Stimulated activated effector memory CD8-positive, alpha-beta T cell treated with anti-CD3 and anti-CD28 coated beads, Interleukin-12 subunit alpha, Interleukin-12 subunit beta, amount 100 ng/mL, for 72 hours (primary cell): ENCODE results near the gene DLX3.

Source experiments
- ATAC-seq: fragments of 150-1000 bp; cut with Tn5 transposase; 2 replicates; pipeline ENCODE4 v1.10.0; 2021
- DNase-seq, 2 donors: peaks; one replicate each; pipeline ENCODE4 v3.0.0; 2021 to 2022; ENCODE audit warnings: low spot score in 2 of 2
- H3K27ac Mint-ChIP-seq: one replicate; pipeline ENCODE4 v1.8.0; 2022; ENCODE audit warnings: mild to moderate bottlenecking, mixed read lengths
- H3K36me3 Mint-ChIP-seq: one replicate; pipeline ENCODE4 v1.8.0; 2022; ENCODE audit warnings: mild to moderate bottlenecking, mixed read lengths
- H3K4me1 Mint-ChIP-seq: one replicate; pipeline ENCODE4 v1.8.0; 2022; ENCODE audit warnings: mixed read lengths
- H3K4me3 Mint-ChIP-seq: one replicate; pipeline ENCODE4 v1.8.0; 2022; ENCODE audit warnings: mild to moderate bottlenecking, mixed read lengths
- H3K9me3 Mint-ChIP-seq: one replicate; pipeline ENCODE4 v1.8.0; 2022; ENCODE audit warnings: mixed read lengths

DLX3 gene

DNA sequence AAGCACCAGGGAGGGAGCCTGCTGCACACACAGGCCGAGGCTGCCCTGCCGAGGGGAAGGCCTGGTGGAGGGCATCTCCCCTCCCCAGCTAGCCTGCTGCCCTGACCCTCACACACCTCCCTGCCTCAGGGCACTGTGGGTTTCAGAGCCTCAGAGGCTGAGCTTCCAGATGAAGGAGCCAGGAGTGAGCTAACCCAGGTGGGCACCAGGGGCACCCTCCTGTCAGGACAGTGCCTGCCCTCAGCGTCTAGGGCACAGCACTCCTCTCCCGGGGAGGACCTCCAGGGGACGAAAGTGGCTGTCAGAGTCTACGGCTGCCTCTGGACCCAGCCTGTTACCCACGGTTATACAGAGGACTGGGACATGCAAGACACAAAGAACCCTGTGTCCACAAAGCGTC lies 48.8 kb downstream of the DLX3 start:
- no peaks in the 10 kb centered on the region for H3K4me1 Mint-ChIP-seq
- ATAC-seq, result no peak
- no peak overlapping the region for H3K4me3 Mint-ChIP-seq

GRCh38 chr17:49944273-49944870 lies 50.7 kb downstream of the DLX3 start:
- Mint-ChIP-seq H3K27ac (no peak overlapping the region), H3K36me3 (no peaks in the 10 kb centered on the region), H3K4me3 (no peak overlapping the region), H3K4me1 (no peaks in the 10 kb centered on the region), H3K9me3 (no peaks in the 10 kb centered on the region)
- ATAC-seq, result no peak
- no peak for DNase-seq

More for the DNA sequence above, 48.8 kb downstream of the DLX3 start:
- H3K27ac Mint-ChIP-seq, result no peak overlapping the region
- DNase-seq, result no peak
- no peaks in the 10 kb centered on the region for H3K36me3 Mint-ChIP-seq
- no peaks in the 10 kb centered on the region for H3K9me3 Mint-ChIP-seq

- ATAC-seq, result no peak
- Mint-ChIP-seq H3K9me3 (no peaks in the 10 kb centered on the region), H3K36me3 (no peaks in the 10 kb centered on the region), H3K4me1 (no peaks in the 10 kb centered on the region), H3K4me3 (no peak overlapping the region), H3K27ac (no peak overlapping the region)
- no peak for DNase-seq
These were observed 52.1 kb downstream of the DLX3 start for GRCh38 chr17:49942947-49943346.

GRCh38 chr17:49941427-49941826 lies 53.6 kb downstream of the DLX3 start:
- no peak overlapping the region for H3K27ac Mint-ChIP-seq
- H3K36me3 Mint-ChIP-seq, result no peaks in the 10 kb centered on the region
- ATAC-seq, result no peak
- H3K4me3 Mint-ChIP-seq, result no peak overlapping the region
- no peaks in the 10 kb centered on the region for H3K4me1 Mint-ChIP-seq
- no peak for DNase-seq
- H3K9me3 Mint-ChIP-seq, result no peaks in the 10 kb centered on the region
